ENCODE results near the gene LRP5. TPM values are rescaled to one million over a fixed set of nuclear protein-coding genes. Genes with fewer than 3 reads are reported as not detected.
A peak's percentile ranks its signal among the peaks of the same experiment; 100 is the strongest.

The LRP5 gene
- total RNA-seq, 1 experiment from 2014 or later = 48.8 TPM

DNA sequence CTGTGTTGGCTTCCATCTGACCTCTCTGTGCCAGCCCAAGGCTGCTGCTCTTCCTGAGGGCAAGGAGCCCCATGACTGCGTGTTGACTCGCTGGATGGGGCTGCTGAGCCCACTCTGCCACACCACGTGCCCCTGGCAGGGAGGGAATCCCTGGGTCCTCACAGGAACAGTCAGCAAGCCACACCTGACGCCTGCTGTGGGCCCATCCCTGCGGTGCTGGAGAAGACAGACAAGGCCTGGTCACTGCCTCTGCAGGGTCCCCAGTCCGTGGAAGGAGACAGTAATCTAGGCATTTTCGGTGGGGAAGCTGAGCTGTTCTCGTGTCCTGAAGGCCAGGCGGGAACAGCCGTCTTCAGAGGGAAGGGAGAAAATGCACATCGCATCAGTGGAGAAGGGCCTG lies 137.6 kb downstream of the LRP5 start:
- ChIA-PET CTCF (interaction anchor here (0.6 kb wide), 2 partner anchors 11 to 19 kb away, joined by 3 to 5 read pairs; no protein-coding TSS in a partner anchor), POLR2A (no interaction called here)
- no peak overlapping the region for H3K4me3 Mint-ChIP-seq
- DNase-seq (ENCODE audit: low spot score) (no peak), ATAC-seq (no peak)
- peaks cover 4% of the 10 kb centered on the region for H3K4me1 Mint-ChIP-seq
- TF ChIP-seq OVOL2 (CRISPR knock-in tag; IDR thresholded peaks at IDR 0.05; ENCODE audit: borderline replicate concordance) = no peak
- H3K27ac Mint-ChIP-seq = peak overlapping the region; percentile 70; the same call in 1 of the 2 replicates
- H3K36me3 Mint-ChIP-seq = peaks cover 13% of the 10 kb centered on the region
- no peaks in the 10 kb centered on the region for H3K9me3 Mint-ChIP-seq
- no peaks in the 10 kb centered on the region; the same call in 1 of the 2 replicates for H3K27me3 Mint-ChIP-seq (ENCODE audit: low read depth)

DNA sequence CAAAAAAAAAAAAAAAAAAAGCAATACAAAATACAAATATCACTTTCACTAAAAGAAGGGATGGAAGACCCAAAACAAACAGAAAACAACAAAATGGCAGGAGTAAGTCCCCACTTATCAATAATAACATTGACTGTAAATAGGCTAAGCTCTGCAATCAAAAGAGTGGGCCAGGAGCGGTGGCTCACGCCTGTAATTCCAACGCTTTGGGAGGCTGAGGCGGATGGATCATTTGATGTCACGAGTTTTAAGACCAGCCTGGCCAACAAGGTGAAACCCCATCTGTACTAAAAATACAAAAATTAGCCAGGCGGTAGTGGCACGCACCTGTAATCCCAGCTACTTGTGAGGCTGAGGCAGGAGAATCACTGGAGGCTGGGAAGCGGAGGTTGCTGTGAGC lies 138.3 kb downstream of the LRP5 start:
- no peak for ATAC-seq
- ChIA-PET POLR2A (no interaction called here), CTCF (no interaction called here)
- H3K4me3 Mint-ChIP-seq = no peak overlapping the region
- no peaks in the 10 kb centered on the region; the same call in 1 of the 2 replicates for H3K27me3 Mint-ChIP-seq (ENCODE audit: low read depth)
- DNase-seq (ENCODE audit: low spot score) = no peak
- H3K4me1 Mint-ChIP-seq = peaks cover 12% of the 10 kb centered on the region
- H3K27ac Mint-ChIP-seq = no peak overlapping the region
- H3K36me3 Mint-ChIP-seq = peaks cover 13% of the 10 kb centered on the region
- no peak for TF ChIP-seq ZNF317 (CRISPR knock-in tag; IDR thresholded peaks at IDR 0.05; ENCODE audit: borderline replicate concordance, low read depth)
- no peaks in the 10 kb centered on the region for H3K9me3 Mint-ChIP-seq

DNA sequence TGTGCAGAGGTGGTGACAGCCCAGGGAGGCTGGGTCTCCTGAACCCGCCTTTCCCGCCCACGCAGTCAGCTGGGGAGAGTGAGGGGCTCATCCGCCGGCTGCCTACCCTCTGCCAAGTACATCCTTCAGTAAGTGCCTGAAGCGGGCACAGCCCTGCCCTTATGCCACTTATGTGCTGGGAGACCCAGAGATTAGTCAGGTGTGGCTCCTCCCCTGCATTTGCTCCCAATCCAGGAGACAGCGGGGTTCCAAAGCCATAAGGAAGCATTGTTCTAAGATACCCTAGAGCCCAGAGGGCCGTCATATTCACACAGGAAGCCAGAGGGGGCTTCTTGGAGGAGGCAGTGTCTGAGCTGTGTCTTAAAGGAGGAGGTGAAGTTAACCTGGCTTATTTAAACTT lies 142.4 kb downstream of the LRP5 start:
- DNase-seq (ENCODE audit: low spot score) (no peak), ATAC-seq (peak; percentile 61)
- peaks cover 3% of the 10 kb centered on the region for H3K36me3 Mint-ChIP-seq
- no peaks in the 10 kb centered on the region; the same call in 1 of the 2 replicates for H3K27me3 Mint-ChIP-seq (ENCODE audit: low read depth)
- CTCF ChIA-PET = interaction anchor here (0.5 to 1.7 kb wide), 4 partner anchors 14 to 648 kb away, joined by 3 to 7 read pairs (median 4); no protein-coding TSS in a partner anchor
- POLR2A ChIA-PET = no interaction called here
- no peak overlapping the region for H3K27ac Mint-ChIP-seq
- TF ChIP-seq, protein P1, sequence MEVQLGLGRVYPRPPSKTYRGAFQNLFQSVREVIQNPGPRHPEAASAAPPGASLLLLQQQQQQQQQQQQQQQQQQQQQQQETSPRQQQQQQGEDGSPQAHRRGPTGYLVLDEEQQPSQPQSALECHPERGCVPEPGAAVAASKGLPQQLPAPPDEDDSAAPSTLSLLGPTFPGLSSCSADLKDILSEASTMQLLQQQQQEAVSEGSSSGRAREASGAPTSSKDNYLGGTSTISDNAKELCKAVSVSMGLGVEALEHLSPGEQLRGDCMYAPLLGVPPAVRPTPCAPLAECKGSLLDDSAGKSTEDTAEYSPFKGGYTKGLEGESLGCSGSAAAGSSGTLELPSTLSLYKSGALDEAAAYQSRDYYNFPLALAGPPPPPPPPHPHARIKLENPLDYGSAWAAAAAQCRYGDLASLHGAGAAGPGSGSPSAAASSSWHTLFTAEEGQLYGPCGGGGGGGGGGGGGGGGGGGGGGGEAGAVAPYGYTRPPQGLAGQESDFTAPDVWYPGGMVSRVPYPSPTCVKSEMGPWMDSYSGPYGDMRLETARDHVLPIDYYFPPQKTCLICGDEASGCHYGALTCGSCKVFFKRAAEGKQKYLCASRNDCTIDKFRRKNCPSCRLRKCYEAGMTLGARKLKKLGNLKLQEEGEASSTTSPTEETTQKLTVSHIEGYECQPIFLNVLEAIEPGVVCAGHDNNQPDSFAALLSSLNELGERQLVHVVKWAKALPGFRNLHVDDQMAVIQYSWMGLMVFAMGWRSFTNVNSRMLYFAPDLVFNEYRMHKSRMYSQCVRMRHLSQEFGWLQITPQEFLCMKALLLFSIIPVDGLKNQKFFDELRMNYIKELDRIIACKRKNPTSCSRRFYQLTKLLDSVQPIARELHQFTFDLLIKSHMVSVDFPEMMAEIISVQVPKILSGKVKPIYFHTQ (CRISPR knock-in tag; IDR thresholded peaks at IDR 0.05) = no peak
- no peak overlapping the region for H3K4me3 Mint-ChIP-seq
- H3K4me1 Mint-ChIP-seq = peaks cover 16% of the 10 kb centered on the region
- no peaks in the 10 kb centered on the region for H3K9me3 Mint-ChIP-seq

DNA sequence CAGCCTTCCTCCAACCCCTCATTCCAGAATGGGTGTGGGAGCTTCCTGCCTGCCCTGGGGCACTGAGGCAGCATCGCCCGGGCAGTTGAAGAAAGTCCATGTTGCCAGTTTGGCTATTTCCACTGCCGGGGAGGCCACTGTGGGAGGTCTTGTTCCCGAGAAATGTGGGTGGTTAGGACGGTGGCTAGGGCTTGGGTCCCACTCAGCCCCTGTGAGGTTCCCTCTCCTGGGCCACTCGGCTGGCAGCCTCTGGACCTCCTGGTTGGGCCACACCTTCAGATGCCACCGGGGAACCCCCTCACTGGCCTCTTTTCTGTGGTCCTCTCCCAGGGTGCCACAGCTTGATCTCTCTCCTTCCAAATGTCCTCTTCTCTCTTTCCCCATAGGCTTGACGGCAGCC lies 143.1 kb downstream of the LRP5 start:
- no peak overlapping the region for H3K4me3 Mint-ChIP-seq
- H3K36me3 Mint-ChIP-seq = no peaks in the 10 kb centered on the region
- no peak for TF ChIP-seq MXD4 (CRISPR knock-in tag; IDR thresholded peaks at IDR 0.05; ENCODE audit: borderline replicate concordance)
- TF ChIP-seq, protein P2, sequence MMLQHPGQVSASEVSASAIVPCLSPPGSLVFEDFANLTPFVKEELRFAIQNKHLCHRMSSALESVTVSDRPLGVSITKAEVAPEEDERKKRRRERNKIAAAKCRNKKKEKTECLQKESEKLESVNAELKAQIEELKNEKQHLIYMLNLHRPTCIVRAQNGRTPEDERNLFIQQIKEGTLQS (CRISPR knock-in tag; conservative IDR thresholded peaks at IDR 0.05) = no peak; the same call in 1 of the 2 replicates
- no peak for TF ChIP-seq SOX15 (CRISPR knock-in tag; IDR thresholded peaks at IDR 0.05)
- H3K4me1 Mint-ChIP-seq = peaks cover 16% of the 10 kb centered on the region
- ChIA-PET POLR2A (no interaction called here), CTCF (interaction anchor here (0.5 to 1.7 kb wide), 4 partner anchors 51 to 649 kb away, joined by 3 to 7 read pairs (median 4); no protein-coding TSS in a partner anchor)
- ATAC-seq = no peak
- no peak for DNase-seq (ENCODE audit: low spot score)
- no peaks in the 10 kb centered on the region for H3K27me3 Mint-ChIP-seq (ENCODE audit: low read depth)
- H3K27ac Mint-ChIP-seq = no peak overlapping the region
- H3K9me3 Mint-ChIP-seq = no peaks in the 10 kb centered on the region

DNA sequence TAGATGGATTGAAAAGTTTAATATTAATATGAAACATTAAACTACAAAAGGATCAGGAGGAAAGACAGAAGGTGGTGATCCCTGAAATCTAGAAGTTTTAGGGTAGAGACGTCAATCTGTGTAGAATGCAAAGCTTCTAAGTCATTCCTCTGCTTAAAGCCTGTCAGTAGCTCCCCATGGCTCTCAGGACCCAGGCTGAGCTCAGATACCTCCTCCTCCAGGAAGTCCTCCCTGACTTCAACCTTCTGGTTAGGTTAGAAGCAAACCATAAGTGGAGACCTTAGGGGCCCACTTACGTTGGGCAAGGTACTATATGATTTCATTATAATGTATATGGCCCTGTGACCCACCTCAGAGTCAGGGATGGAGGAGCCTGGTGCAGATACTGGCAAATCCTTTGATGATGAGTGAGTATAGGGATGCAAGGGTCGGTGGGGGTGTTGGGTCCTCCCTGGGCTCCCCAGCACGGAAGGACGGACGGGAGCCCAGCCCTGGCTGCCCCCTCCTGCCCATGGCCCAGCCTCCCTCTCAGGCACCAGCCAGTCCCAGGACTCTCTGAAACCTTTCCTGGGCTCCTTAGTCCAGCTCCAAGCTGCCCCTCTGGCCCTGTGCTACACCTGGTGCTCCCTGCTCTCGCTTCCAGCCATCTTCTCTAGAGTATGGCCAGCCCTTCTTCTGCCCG lies 145.0 kb downstream of the LRP5 start:
- Mint-ChIP-seq H3K27me3 (ENCODE audit: low read depth) (no peaks in the 10 kb centered on the region), H3K36me3 (no peaks in the 10 kb centered on the region), H3K4me3 (no peak overlapping the region), H3K27ac (no peak overlapping the region), H3K9me3 (no peaks in the 10 kb centered on the region), H3K4me1 (peaks cover 26% of the 10 kb centered on the region)
- ATAC-seq (no peak), DNase-seq (ENCODE audit: low spot score) (no peak)
- ChIA-PET POLR2A (no interaction called here), CTCF (no interaction called here)
- TF ChIP-seq ELF4 (CRISPR knock-in tag; IDR thresholded peaks at IDR 0.05; ENCODE audit: low read depth) (no peak), ATF1 (CRISPR knock-in tag; IDR thresholded peaks at IDR 0.05) (no peak), ZNF416 (CRISPR knock-in tag; IDR thresholded peaks at IDR 0.05) (no peak), TCF7 (CRISPR knock-in tag; IDR thresholded peaks at IDR 0.05; ENCODE audit: low read depth) (no peak), EMX1 (CRISPR knock-in tag; IDR thresholded peaks at IDR 0.05) (no peak), ZNF138 (CRISPR knock-in tag; conservative IDR thresholded peaks at IDR 0.05) (no peak), OVOL2 (CRISPR knock-in tag; IDR thresholded peaks at IDR 0.05; ENCODE audit: borderline replicate concordance) (no peak)
- TF ChIP-seq, protein P3, sequence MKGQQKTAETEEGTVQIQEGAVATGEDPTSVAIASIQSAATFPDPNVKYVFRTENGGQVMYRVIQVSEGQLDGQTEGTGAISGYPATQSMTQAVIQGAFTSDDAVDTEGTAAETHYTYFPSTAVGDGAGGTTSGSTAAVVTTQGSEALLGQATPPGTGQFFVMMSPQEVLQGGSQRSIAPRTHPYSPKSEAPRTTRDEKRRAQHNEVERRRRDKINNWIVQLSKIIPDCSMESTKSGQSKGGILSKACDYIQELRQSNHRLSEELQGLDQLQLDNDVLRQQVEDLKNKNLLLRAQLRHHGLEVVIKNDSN (CRISPR knock-in tag; IDR thresholded peaks at IDR 0.05) = no peak
- TF ChIP-seq, protein P4, sequence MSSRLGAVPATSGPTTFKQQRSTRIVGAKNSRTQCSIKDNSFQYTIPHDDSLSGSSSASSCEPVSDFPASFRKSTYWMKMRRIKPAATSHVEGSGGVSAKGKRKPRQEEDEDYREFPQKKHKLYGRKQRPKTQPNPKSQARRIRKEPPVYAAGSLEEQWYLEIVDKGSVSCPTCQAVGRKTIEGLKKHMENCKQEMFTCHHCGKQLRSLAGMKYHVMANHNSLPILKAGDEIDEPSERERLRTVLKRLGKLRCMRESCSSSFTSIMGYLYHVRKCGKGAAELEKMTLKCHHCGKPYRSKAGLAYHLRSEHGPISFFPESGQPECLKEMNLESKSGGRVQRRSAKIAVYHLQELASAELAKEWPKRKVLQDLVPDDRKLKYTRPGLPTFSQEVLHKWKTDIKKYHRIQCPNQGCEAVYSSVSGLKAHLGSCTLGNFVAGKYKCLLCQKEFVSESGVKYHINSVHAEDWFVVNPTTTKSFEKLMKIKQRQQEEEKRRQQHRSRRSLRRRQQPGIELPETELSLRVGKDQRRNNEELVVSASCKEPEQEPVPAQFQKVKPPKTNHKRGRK (CRISPR knock-in tag; IDR thresholded peaks at IDR 0.05; ENCODE audit: borderline replicate concordance) = no peak
- TF ChIP-seq, protein P5, sequence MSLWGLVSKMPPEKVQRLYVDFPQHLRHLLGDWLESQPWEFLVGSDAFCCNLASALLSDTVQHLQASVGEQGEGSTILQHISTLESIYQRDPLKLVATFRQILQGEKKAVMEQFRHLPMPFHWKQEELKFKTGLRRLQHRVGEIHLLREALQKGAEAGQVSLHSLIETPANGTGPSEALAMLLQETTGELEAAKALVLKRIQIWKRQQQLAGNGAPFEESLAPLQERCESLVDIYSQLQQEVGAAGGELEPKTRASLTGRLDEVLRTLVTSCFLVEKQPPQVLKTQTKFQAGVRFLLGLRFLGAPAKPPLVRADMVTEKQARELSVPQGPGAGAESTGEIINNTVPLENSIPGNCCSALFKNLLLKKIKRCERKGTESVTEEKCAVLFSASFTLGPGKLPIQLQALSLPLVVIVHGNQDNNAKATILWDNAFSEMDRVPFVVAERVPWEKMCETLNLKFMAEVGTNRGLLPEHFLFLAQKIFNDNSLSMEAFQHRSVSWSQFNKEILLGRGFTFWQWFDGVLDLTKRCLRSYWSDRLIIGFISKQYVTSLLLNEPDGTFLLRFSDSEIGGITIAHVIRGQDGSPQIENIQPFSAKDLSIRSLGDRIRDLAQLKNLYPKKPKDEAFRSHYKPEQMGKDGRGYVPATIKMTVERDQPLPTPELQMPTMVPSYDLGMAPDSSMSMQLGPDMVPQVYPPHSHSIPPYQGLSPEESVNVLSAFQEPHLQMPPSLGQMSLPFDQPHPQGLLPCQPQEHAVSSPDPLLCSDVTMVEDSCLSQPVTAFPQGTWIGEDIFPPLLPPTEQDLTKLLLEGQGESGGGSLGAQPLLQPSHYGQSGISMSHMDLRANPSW (CRISPR knock-in tag; conservative IDR thresholded peaks at IDR 0.05; ENCODE audit: low read depth) = no peak

Data from WTC11 (cell line).